SU-DHL-6 (cell line): ENCODE measurements around the gene IGSF6.

Experiments
- H2AFZ ChIP-seq: fragments of 200-600 bp; sonication (generic); 2 replicates; pipeline ENCODE4 v1.6.1; 2014; ENCODE audit warnings: low read depth, mild to moderate bottlenecking, moderate library complexity, mixed read lengths, antibody characterized with exemption, low read length; ENCODE audit not compliant: severe bottlenecking
- H3F3A ChIP-seq: fragments of 200-600 bp; shearing (Covaris generic); 2 replicates; pipeline ENCODE4 v1.6.0; 2016; ENCODE audit warnings: antibody characterized with exemption, mild to moderate bottlenecking; ENCODE audit not compliant: insufficient read depth
- H3K27ac ChIP-seq: fragments of 200-600 bp; sonication (generic); 2 replicates; pipeline ENCODE4 v1.5.1; 2016; ENCODE audit warnings: low read depth, mild to moderate bottlenecking, low read length, moderate library complexity, mixed read lengths
- H3K27me3 ChIP-seq: fragments of 200-600 bp; sonication (generic), shearing (Covaris generic); 2 replicates; pipeline ENCODE4 v1.6.0; 2014; ENCODE audit warnings: mild to moderate bottlenecking, low read length
- H3K36me3 ChIP-seq: fragments of 200-600 bp; sonication (generic); 2 replicates; pipeline ENCODE4 v1.6.1; 2014; ENCODE audit warnings: mild to moderate bottlenecking, low read length, mixed read lengths
- H3K4me2 ChIP-seq: fragments of 300-600, 200-600 bp; shearing (Covaris generic), sonication (generic); 2 replicates; pipeline ENCODE4 v1.6.0; 2014; ENCODE audit warnings: low read length, low read depth, mild to moderate bottlenecking; ENCODE audit not compliant: poor library complexity, severe bottlenecking
- H3K4me3 ChIP-seq: fragments of 200-600 bp; sonication (generic); 2 replicates; pipeline ENCODE4 v1.5.1; 2014; ENCODE audit warnings: antibody characterized with exemption, low read length, mild to moderate bottlenecking, mixed read lengths; ENCODE audit not compliant: insufficient read depth, poor library complexity, severe bottlenecking
- H3K79me2 ChIP-seq: fragments of 200-600 bp; sonication (generic); 2 replicates; pipeline ENCODE4 v1.6.1; 2014; ENCODE audit warnings: mild to moderate bottlenecking, low read length, moderate library complexity; ENCODE audit not compliant: insufficient read depth
- H3K9ac ChIP-seq: fragments of 200-600 bp; sonication (generic); 2 replicates; pipeline ENCODE4 v1.7.0; 2014; ENCODE audit warnings: mild to moderate bottlenecking, low read length
- H3K9me2 ChIP-seq: fragments of 200-600 bp; sonication (generic); replicated peaks from 2 replicates; pipeline ENCODE4 v1.6.1; 2014; ENCODE audit warnings: low read length; ENCODE audit not compliant: insufficient read depth
- H3K9me3 ChIP-seq: fragments of 200-600 bp; sonication (generic); 2 replicates; pipeline ENCODE4 v1.6.1; 2014; ENCODE audit warnings: low read length, mixed read lengths; ENCODE audit not compliant: insufficient read depth
- H4K20me1 ChIP-seq: fragments of 200-600 bp; sonication (generic); 2 replicates; pipeline ENCODE4 v1.6.1; 2014; ENCODE audit warnings: low read depth, mild to moderate bottlenecking, antibody characterized with exemption, low read length, moderate library complexity, mixed read lengths
- EZH2phosphoT487 ChIP-seq: fragments of 200-600 bp; sonication (generic), shearing (Covaris generic); conservative IDR thresholded peaks from 2 replicates; pipeline ENCODE4 v1.6.1; 2018; ENCODE audit warnings: mild to moderate bottlenecking, antibody characterized with exemption, low read length, moderate library complexity, mixed read lengths
- TF ChIP-seq, protein P1 (sequence below): fragments of 200-600 bp; sonication (generic); IDR thresholded peaks from one replicate; pipeline ENCODE4 v1.5.1; 2017; ENCODE audit warnings: antibody characterized with exemption, mild to moderate bottlenecking, low read length, moderate library complexity; ENCODE audit not compliant: insufficient read depth, poor library complexity, severe bottlenecking

Gene IGSF6

DNA sequence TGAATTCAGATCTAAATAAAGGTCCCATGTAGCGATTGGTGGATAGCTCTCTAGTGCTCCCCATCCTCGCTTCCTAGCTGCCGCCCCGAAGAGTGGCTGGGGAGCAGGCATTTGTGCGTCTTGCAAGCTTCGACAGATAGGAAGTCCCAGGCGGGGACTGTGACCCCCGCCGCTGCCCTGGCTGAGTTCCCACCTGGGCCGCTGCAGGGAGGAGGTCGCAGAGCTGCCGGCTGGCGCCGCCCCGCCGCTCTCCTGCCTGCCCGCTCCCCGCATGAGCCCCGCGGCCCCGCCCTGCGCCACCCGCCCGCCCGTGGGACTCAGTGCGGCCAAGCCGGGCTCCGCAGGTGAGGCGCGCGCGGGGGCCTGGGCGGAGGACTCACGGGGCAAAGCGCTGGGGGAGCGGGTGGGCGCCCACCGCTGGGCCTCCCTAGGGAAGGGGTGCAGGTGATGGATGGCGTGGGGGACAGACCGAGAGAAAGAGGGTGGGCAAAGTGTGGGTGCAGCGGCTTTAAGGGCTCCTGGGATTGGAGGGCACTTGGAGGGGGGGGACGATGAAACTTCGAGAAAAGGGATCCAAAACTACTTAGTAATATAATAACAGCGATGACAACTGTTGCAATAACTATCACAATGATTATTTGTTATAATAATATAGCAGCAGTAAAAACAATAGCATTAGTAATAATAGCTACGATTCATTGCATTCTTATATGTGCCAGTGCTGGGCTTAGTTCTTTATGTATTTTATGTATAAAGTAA lies 11.7 kb upstream of the IGSF6 start, which contains the start of gene OTOA:
Gene OTOA (plus strand): TSS at position 80 of the 759 bp plus-strand sequence. CDS start 14,547 bp downstream, outside the sequence.
- Histone ChIP-seq H4K20me1 (no peaks in the 10 kb centered on the region), H3K27ac (no peak within 1 kb of the TSS), H2AFZ (no peak within 1 kb of the TSS), H3F3A (no peaks in the 10 kb centered on the region), H3K79me2 (no peaks in the 10 kb centered on the region), H3K27me3 (no peaks in the 10 kb centered on the region), H3K9ac (no peak within 1 kb of the TSS), H3K9me3 (no peaks in the 10 kb centered on the region), H3K9me2 (no peaks in the 10 kb centered on the region), H3K4me3 (no peak within 1 kb of the TSS), H3K36me3 (no peaks in the 10 kb centered on the region), H3K4me2 (no peak within 1 kb of the TSS)
- TF ChIP-seq, protein P1, sequence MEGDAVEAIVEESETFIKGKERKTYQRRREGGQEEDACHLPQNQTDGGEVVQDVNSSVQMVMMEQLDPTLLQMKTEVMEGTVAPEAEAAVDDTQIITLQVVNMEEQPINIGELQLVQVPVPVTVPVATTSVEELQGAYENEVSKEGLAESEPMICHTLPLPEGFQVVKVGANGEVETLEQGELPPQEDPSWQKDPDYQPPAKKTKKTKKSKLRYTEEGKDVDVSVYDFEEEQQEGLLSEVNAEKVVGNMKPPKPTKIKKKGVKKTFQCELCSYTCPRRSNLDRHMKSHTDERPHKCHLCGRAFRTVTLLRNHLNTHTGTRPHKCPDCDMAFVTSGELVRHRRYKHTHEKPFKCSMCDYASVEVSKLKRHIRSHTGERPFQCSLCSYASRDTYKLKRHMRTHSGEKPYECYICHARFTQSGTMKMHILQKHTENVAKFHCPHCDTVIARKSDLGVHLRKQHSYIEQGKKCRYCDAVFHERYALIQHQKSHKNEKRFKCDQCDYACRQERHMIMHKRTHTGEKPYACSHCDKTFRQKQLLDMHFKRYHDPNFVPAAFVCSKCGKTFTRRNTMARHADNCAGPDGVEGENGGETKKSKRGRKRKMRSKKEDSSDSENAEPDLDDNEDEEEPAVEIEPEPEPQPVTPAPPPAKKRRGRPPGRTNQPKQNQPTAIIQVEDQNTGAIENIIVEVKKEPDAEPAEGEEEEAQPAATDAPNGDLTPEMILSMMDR, result no peak
- TF ChIP-seq EZH2phosphoT487, result no peak

DNA sequence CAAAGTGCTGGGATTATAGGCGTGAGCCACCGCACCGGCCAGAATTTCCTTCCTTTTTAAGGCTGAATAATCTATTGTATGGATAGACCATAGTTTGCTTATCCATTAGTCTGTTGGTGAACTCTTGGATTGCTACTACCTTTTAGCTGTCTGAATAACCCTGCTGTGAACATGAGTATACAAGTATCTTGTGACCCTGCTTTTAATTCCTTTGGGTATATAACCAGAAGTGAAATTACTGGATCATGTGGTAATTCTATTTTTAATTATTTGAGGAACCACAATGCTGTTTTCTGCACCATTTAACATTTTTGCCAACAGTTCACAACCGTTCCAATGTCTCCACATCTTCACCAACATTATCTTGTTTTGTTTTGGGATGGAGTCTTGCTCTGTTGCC lies 6.7 kb upstream of the IGSF6 start:
- Histone ChIP-seq H3K9me2 (no peaks in the 10 kb centered on the region), H3K4me2 (no peak overlapping the region), H3K4me3 (no peak overlapping the region), H4K20me1 (no peaks in the 10 kb centered on the region), H3F3A (peaks cover 17% of the 10 kb centered on the region), H2AFZ (no peak overlapping the region), H3K27me3 (no peaks in the 10 kb centered on the region), H3K27ac (no peak overlapping the region), H3K79me2 (no peaks in the 10 kb centered on the region), H3K36me3 (no peaks in the 10 kb centered on the region), H3K9ac (no peak overlapping the region), H3K9me3 (no peaks in the 10 kb centered on the region)
- TF ChIP-seq, protein P1, result no peak
- TF ChIP-seq EZH2phosphoT487, result no peak

DNA sequence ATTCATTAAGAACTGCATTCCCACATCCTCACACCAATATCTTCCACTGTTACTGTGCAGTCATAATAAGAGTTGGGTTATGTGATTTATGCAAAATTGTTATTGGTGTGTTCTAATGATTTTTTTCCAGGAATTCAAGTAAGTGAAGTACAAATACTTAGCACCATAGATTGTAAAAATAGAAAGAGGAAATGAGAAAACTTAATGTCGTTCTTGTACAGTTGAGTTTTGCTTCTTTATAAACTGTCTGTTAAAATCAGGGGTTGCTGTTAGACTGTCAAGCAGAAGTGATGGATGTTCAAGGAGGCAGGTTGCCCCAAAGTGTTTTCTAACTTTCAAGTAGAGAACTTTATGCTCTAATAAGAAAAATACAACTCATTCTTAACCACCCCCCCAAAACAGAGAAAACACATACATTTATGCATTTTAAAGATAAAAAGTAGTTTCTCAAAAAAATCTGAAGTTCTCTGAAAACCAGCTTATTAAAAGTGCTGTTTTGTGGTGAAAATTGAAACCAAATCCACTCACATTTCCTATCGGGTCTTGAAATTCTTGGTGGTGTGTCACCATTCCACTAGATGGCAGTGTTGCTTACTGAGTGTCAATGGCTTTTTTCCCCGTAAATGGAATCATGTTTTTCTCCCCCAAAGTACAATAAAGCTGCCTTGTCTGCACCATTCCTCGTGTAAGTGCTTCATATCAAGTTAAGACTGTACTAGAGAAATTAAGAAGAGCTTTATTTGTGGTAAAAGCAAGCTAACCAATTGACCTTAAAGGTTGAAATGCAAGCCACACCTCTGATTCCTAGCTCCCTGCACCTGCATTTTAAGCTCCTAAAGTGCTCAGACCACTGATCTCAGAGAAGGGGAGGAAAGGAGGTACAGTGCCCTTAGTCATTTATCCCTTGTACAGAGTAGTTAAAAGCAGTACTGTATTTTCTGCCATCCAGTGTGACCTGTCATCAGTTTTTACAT lies 4.7 kb upstream of the IGSF6 start:
- Histone ChIP-seq H3K9ac (no peak overlapping the region), H3K9me3 (no peaks in the 10 kb centered on the region)

More for the DNA sequence above, 4.7 kb upstream of the IGSF6 start:
- Histone ChIP-seq H4K20me1 (no peaks in the 10 kb centered on the region), H3F3A (peaks cover 21% of the 10 kb centered on the region), H3K4me3 (no peak overlapping the region), H3K27ac (peak overlapping the region; percentile 76), H2AFZ (no peak overlapping the region), H3K9me2 (no peaks in the 10 kb centered on the region), H3K27me3 (no peaks in the 10 kb centered on the region), H3K36me3 (no peaks in the 10 kb centered on the region), H3K4me2 (peak overlapping the region; percentile 54), H3K79me2 (no peaks in the 10 kb centered on the region)
- no peak for TF ChIP-seq EZH2phosphoT487
- TF ChIP-seq, protein P1, result peak; percentile 87
